Stimulated activated CD4-positive, alpha-beta T cell treated with anti-CD3 and anti-CD28 coated beads, Interleukin-4, amount 100 ng/mL, for 4 hours (primary cell): ENCODE measurements around the gene CNTF.
"Not testable (repeated sequence)": the region's sequence is repeated elsewhere in the genome, so short reads cannot be mapped to it uniquely, and the experiment has no call there.

Source experiments
- DNase-seq, 2 experiments: peaks; one replicate each; pipeline ENCODE4 v3.0.0-alpha.2; 2020

The CNTF gene, protein sequence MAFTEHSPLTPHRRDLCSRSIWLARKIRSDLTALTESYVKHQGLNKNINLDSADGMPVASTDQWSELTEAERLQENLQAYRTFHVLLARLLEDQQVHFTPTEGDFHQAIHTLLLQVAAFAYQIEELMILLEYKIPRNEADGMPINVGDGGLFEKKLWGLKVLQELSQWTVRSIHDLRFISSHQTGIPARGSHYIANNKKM

DNA sequence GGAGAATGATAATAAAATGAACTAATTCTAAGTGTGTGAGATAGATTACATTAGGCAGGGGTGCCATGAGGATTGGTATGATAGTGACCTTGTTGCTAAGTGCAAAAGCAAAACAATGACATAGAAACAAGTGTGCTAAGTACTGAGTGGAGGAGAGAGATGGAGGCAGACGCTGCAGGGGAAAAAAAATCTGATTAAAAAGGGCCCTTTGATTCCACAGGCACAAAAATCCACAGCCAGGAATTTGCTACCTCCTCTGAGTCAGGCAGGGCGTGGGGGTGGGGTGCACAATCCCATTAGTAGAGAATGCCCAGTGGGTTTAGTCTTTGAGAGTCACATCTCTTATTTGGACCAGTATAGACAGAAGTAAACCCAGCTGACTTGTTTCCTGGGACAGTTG is at the start of gene CNTF:
Gene CNTF, plus strand, starts transcription at position 322 of the 400 bp plus-strand sequence. CDS start 88 bp downstream, outside the sequence.
- no peak for DNase-seq

DNA sequence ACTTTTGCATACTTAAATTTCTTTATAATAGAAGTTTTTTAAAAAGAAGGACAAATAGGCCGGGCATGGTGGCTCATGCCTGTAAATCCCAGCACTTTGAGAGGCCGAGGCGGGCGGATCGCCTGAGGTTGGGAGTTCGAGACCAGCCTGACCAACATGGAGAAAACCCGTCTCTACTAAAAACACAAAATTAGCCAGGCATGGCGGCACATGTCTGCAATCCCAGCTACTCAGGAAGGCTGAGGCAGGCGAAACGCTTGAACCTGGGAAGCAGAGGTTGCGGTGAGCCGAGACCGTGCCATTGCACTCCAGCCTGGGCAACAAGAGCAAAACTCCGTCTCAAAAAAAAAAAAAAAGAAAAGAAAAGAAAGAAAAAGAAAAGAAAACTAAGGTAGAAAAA is 49.6 kb upstream of the CNTF start:
- not testable (repeated sequence) for DNase-seq

DNA sequence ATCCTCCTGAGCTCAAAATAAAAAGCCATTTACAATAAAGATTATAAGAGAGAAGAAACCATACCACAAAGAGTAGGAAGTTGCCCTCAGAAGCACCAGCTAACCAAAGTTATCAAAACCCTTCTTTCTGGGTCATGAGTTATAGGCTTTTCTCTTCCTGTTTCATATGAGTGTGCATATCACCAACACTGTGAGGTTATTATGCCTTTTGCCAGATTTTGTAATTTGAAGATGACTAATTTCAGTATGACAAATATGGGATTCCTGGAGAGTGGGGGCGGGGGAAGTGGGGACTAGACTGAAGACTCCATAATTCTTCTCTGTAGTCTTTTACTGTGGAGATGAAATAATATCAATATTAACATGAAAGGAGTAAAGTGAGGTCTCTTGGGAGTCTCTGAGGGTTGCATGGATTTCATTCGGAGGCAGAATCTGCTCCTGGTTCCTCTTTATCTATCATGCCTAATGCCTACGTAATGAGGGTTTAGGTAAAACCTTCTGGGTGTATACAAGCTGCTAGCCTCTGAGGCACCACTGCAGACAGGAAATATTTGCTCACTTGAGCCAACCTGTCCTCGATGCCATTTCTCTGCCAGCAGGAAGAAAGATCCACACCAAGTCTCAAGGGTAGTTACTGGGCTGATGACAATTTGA is 48.9 kb upstream of the CNTF start:
- DNase-seq = peak; percentile 61 to 66

DNA sequence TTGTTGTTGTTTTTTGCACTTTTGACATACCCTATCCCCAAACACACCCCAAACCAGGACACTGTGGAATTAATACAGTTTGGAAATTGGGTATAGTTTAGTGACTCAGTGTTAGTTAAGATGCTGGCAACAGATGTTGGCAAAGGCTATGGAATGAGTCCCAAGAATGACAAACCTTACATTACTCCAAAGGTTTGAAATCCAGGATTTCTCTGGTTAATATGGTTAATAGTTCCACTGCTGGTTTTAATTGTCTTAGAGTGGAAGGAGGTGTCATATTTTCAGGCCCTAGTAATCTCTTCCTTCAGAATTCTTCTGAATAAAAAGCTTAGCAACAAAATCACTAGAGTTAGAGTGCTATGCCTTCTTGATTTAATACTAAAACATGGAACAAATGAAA is 47.6 kb upstream of the CNTF start:
- DNase-seq = no peak

GRCh38 chr11:58575377-58576020 is 47.0 kb upstream of the CNTF start, which contains the start of gene LPXN:
Gene LPXN, minus strand, starts transcription at chr11:58575856. Its CDS starts 84 bp downstream, at chr11:58575772.
- peak; percentile 29 to 47 for DNase-seq

- no peak for DNase-seq
These were observed 45.5 kb upstream of the CNTF start for GRCh38 chr11:58576887-58577471.

DNA sequence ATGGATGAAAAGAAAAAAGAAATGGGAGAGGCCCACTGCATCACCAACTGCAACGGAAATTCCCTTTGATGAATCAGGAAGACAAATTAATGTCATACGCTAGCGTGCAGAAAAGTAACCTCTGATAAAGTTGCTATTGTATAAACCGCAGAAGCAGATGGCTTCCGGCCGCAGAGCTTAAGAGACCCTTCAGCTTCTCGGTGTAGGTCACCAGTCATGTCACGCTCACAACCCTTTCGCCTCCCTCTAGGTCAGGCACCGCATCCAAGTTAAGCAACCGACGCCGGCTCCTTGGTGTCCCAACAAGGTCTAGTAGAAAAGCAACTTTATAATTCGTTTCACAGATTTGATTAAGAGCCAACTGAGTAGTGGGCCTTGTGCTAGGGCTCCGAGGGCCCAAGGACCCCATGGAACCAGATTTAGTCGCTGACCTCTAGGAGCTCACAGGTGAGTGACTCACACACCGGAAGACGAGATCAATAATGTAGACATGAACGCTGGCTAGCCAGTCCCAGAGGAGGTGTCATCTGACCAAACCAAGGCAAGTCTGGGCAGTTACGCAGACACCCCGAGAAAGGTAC is 44.8 kb upstream of the CNTF start:
- DNase-seq = peak; percentile 65 to 78

GRCh38 chr11:58578136-58578634 is 44.3 kb upstream of the CNTF start:
- DNase-seq = peak; percentile 89 to 91

GRCh38 chr11:58578635-58579191 is 43.8 kb upstream of the CNTF start, which contains the start of gene ZFP91:
Gene ZFP91, plus strand, starts transcription at chr11:58579063. Its CDS starts 219 bp downstream, at chr11:58579282.
- peak; percentile 97 for DNase-seq

GRCh38 chr11:58579192-58580129 is 43.0 kb upstream of the CNTF start:
- peak; percentile 88 to 92 for DNase-seq

DNA sequence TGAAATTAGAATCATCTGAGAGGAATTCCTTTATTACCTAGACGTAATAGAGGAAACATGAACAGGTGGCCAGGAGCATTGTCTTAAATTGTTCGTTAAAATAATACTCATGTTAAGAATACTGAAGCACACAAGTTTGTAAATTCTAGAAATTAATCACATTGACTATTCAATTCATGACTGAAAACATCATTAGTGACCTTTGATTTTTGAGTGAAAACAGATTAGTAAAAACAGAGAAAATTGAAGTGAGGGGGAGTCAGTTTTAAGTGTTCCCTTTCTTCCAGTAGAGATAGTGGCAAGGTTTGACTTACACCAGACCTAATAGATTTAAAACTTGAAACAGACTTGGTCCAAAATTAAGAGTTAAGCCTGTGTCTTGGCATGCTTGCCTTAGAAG is 42.2 kb upstream of the CNTF start:
- no peak for DNase-seq

DNA sequence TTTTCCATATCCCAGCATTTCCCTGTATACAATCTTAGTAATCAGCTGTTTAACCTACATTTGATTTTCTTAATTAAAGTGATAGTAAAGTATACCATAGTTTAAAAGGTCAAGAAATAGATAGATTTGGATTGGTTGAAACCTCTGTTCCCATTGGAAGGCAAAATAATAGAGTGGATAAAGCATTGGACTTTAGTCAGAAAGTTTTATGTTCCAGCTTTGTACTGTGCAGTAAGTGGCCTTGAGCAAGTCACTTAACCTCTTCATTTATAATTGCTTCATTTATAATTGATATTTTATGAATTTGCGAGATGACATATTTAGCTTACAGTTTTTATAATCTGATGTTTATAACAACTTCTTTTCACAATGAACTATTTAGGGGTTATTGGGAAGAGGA is 40.0 kb upstream of the CNTF start:
- no peak for DNase-seq

DNA sequence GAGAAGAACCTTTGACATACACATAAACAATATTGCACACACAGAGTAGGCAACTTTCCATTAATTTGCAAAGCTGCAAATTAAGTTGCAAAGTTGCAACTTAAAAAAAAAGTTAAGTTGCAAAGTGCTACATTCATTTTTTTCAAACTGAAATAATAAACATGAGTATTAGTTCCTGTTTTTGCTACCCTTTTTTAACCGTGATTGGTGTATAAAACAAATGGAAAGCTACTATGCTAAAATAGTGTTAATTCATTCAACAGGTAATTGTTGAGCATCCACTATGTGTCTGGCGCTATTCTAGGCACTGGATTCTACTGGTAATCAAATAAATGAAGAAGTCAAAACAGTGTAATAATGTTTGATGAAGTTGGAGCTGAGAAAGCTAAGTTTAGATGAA is 35.5 kb upstream of the CNTF start:
- DNase-seq = no peak

GRCh38 chr11:58591659-58592058 is 30.8 kb upstream of the CNTF start:
- DNase-seq = no peak

DNA sequence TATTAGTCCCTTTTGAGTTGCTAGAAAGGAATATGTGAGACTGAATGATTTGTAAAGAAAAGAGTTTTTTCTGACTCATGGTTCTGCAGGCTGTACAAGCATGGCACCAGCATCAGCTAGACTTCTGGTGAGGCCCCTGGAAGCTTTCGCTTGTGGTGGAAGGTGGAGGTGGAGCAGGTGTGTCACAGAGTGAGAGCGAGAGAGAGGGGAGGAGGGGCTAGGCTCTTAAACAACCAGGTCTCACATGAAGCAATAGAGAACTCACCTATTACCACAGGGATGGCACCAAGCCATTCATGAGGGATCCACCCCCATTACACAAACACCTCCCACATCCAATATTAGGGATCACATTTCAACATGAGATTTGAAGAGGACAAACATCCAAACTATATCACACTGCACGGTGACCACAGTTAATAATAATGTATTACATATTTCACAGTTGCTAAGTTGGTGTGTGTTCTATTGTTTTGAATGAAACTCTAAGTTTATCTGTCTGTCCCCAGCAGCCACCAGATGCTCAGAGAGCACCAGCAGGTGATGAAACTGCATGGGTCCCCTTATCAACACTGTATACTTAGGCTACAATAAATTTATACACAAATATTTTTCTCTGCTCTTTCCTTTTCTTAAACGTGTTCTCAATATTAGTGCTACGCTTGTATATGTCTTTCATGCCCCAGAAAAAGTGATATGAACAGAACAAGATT is 29.5 kb upstream of the CNTF start:
- peak; percentile 51 to 75 for DNase-seq

GRCh38 chr11:58594826-58595225 is 27.6 kb upstream of the CNTF start:
- no peak for DNase-seq

GRCh38 chr11:58596621-58597020 is 25.8 kb upstream of the CNTF start:
- no peak for DNase-seq

DNA sequence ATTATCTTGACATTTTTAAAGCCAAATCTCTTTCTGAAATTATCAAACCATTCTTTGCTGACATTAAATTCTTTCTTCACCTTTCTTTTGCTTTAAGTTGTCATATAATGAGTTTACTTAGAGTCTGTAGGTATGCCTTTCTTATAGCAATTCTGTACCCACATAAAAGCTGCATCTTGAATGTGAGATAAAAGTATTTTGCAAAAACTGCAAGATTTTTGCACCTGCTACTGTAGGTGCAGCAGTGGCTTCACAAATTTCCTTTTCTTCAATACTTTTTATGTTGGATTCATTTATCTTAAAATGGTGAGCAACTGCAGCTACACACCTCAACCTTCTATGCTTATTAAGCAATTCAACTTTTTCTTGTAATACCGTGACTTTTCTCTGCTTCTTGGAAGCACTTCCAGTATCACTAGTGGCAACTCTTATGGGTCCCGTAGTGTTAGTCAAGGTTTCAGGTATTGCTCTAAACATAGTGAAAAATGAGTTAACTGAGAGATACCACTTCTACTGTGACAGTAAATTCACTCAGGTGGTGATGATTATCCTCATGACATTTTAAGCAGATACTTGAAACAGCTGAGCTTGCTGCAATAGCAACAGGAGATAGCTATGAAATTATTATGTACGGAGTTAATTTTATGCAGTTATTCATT is 24.9 kb upstream of the CNTF start:
- no peak for DNase-seq

- DNase-seq = no peak
These were observed 22.0 kb upstream of the CNTF start for GRCh38 chr11:58600510-58600909.
